Measurements from ENCODE around the gene BBS2.

BBS2 gene

GRCh38 chr16:56514845-56515244, 5.0 kb downstream of the BBS2 start:
- Histone ChIP-seq H3K4me3 (ENCODE audit: low read depth, low read length) (no peak overlapping the region), H3K4me1 (ENCODE audit: control insufficient read depth, insufficient read depth, low read length) (0 out of 2 replicates have a peak, but pooled peaks cover 2% of the 10 kb centered on the region), H3K9me3 (ENCODE audit: control insufficient read depth, insufficient read depth, low read depth, low read length) (no peaks in the 10 kb centered on the region), H3K27ac (ENCODE audit: extremely low read depth, low read depth, low read length) (no peak overlapping the region), H3K36me3 (ENCODE audit: control insufficient read depth in 2 of 2, insufficient read depth in 1 of 2, low read length in 2 of 2) (peaks cover 7 to 23% of the 10 kb centered on the region in 2 experiments; a peak in 2 of 3 replicates)
- TF ChIP-seq ZNF837 (tag by site-specific recombination; IDR thresholded peaks at IDR 0.05) (no peak), ZSCAN30 (tag by site-specific recombination; IDR thresholded peaks at IDR 0.05) (no peak), ZNF488 (tag by site-specific recombination; IDR thresholded peaks at IDR 0.05) (no peak), ZXDB (tag by site-specific recombination; IDR thresholded peaks at IDR 0.05) (no peak), ZNF529 (tag by site-specific recombination; IDR thresholded peaks at IDR 0.05; ENCODE audit: insufficient replicate concordance) (no peak), ZNF555 (tag by site-specific recombination; conservative IDR thresholded peaks at IDR 0.05) (no peak), ZNF341 (tag by site-specific recombination; IDR thresholded peaks at IDR 0.05; ENCODE audit: low read depth) (no peak), ZNF24 (tag by site-specific recombination; IDR thresholded peaks at IDR 0.05) (no peak), ZNF239 (tag by site-specific recombination; IDR thresholded peaks at IDR 0.05) (no peak), KLF7 (tag by site-specific recombination; IDR thresholded peaks at IDR 0.05; ENCODE audit: borderline replicate concordance) (no peak), ZNF521 (tag by site-specific recombination; IDR thresholded peaks at IDR 0.05) (no peak), ZNF558 (tag by site-specific recombination; IDR thresholded peaks at IDR 0.05) (no peak), HOXC10 (CRISPR knock-in tag; IDR thresholded peaks at IDR 0.05) (no peak), ZNF777 (tag by site-specific recombination; IDR thresholded peaks at IDR 0.05; ENCODE audit: borderline replicate concordance) (no peak), ZNF202 (tag by site-specific recombination; IDR thresholded peaks at IDR 0.05; ENCODE audit: borderline replicate concordance) (no peak), ZNF2 (tag by site-specific recombination; IDR thresholded peaks at IDR 0.05) (no peak), ZNF707 (tag by site-specific recombination; IDR thresholded peaks at IDR 0.05) (no peak)
- ChIA-PET CTCF (interaction anchor here (0.6 to 3.3 kb wide), 7 partner anchors 12 to 283 kb away, joined by 3 to 17 read pairs (median 5); no protein-coding TSS in a partner anchor), POLR2A (no interaction called here)

DNA sequence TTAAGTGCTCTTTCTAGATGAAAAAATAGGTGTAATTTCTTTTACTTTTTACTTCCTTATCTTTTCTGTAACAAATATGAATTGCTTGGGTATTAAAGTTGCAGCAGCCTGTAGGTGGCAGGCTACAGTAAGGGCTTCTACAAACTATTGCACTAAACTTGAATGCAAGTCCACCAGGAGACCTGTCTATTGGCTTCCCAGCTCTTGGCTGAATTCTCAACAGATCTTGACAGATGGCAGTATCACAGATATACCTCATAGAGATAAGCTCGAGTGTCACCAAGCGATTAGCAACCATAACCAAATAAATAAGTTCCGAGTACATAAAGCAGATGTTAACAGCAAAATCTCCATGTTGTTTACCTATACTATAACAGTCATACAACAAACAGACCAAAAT, 5.9 kb downstream of the BBS2 start:
- TF ChIP-seq CTCF (tag by site-specific recombination; IDR thresholded peaks at IDR 0.05) = peak; percentile 76; the same call in 1 of the 2 replicates
- no peak for TF ChIP-seq ZNF670 (tag by site-specific recombination; IDR thresholded peaks at IDR 0.05; ENCODE audit: low read depth)
- no peak for TF ChIP-seq ZFP69B (tag by site-specific recombination; IDR thresholded peaks at IDR 0.05)
- peak; percentile 36 for TF ChIP-seq ZNF654 (tag by site-specific recombination; IDR thresholded peaks at IDR 0.05; ENCODE audit: low read depth)
- TF ChIP-seq, protein P1, sequence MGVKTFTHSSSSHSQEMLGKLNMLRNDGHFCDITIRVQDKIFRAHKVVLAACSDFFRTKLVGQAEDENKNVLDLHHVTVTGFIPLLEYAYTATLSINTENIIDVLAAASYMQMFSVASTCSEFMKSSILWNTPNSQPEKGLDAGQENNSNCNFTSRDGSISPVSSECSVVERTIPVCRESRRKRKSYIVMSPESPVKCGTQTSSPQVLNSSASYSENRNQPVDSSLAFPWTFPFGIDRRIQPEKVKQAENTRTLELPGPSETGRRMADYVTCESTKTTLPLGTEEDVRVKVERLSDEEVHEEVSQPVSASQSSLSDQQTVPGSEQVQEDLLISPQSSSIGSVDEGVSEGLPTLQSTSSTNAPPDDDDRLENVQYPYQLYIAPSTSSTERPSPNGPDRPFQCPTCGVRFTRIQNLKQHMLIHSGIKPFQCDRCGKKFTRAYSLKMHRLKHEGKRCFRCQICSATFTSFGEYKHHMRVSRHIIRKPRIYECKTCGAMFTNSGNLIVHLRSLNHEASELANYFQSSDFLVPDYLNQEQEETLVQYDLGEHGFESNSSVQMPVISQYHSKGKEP (tag by site-specific recombination; IDR thresholded peaks at IDR 0.05) = peak; percentile 85
- Histone ChIP-seq H3K36me3 (ENCODE audit: control insufficient read depth in 2 of 2, insufficient read depth in 1 of 2, low read length in 2 of 2) (peaks cover 12 to 30% of the 10 kb centered on the region in 2 experiments; a peak in 2 of 3 replicates), H3K4me1 (ENCODE audit: control insufficient read depth, insufficient read depth, low read length) (0 out of 2 replicates have a peak, but pooled peaks cover 2% of the 10 kb centered on the region), H3K9me3 (ENCODE audit: control insufficient read depth, insufficient read depth, low read depth, low read length) (no peaks in the 10 kb centered on the region), H3K27ac (ENCODE audit: extremely low read depth, low read depth, low read length) (no peak overlapping the region), H3K4me3 (ENCODE audit: low read depth, low read length) (no peak overlapping the region)
- ChIA-PET CTCF (interaction anchor here (0.6 to 3.3 kb wide), 18 partner anchors 9 to 284 kb away, joined by 3 to 17 read pairs (median 4); no protein-coding TSS in a partner anchor), POLR2A (no interaction called here)
